Mesenchymal stem cell (in vitro differentiated cells and primary cell): ENCODE data around the gene ZAR1.

ENCODE experiments used
- DNase-seq: peaks from one replicate; pipeline ENCODE4 v3.0.0-alpha.2; 2013
- H2AFZ ChIP-seq: one replicate; pipeline ENCODE4 v1.6.1; 2013; ENCODE audit warnings: low read depth, mild to moderate bottlenecking, control low read depth, inconsistent platforms, low read length, moderate library complexity
- H2AK5ac ChIP-seq: 2 replicates; pipeline ENCODE4 v1.6.1; 2013; ENCODE audit warnings: low read length, moderate library complexity, mild to moderate bottlenecking, inconsistent platforms; ENCODE audit not compliant: severe bottlenecking
- H2BK120ac ChIP-seq: one replicate; pipeline ENCODE4 v1.6.1; 2013; ENCODE audit warnings: low read depth, mild to moderate bottlenecking, inconsistent platforms, low read length, moderate library complexity
- H2BK12ac ChIP-seq, 2 experiments: one replicate each; pipeline ENCODE4 v1.6.1; 2013; ENCODE audit warnings: inconsistent platforms in 2 of 2, low read length in 2 of 2, mild to moderate bottlenecking in 2 of 2, moderate library complexity in 2 of 2, control low read depth in 1 of 2
- H2BK15ac ChIP-seq: one replicate; pipeline ENCODE4 v1.6.1; 2013; ENCODE audit warnings: mild to moderate bottlenecking, low read depth, inconsistent platforms; ENCODE audit not compliant: poor library complexity, severe bottlenecking
- H2BK5ac ChIP-seq: 2 replicates; pipeline ENCODE4 v1.6.1; 2013; ENCODE audit warnings: low read depth, mild to moderate bottlenecking, low read length, control low read depth, inconsistent platforms; ENCODE audit not compliant: poor library complexity, severe bottlenecking
- H3K14ac ChIP-seq, 2 experiments: one replicate each; pipeline ENCODE4 v1.6.1; 2013; ENCODE audit warnings: inconsistent platforms in 2 of 2, low read length in 2 of 2, control low read depth in 1 of 2, mild to moderate bottlenecking in 1 of 2, moderate library complexity in 1 of 2
- H3K18ac ChIP-seq, 2 experiments: one replicate each; pipeline ENCODE4 v1.6.1; 2013; ENCODE audit warnings: inconsistent platforms in 2 of 2, low read length in 2 of 2, control low read depth in 1 of 2, low read depth in 1 of 2, mild to moderate bottlenecking in 1 of 2
- H3K23ac ChIP-seq, 2 experiments: one replicate each; pipeline ENCODE4 v1.6.1; 2013; ENCODE audit warnings: inconsistent platforms in 2 of 2, low read length in 2 of 2, mild to moderate bottlenecking in 2 of 2, moderate library complexity in 2 of 2, control low read depth in 1 of 2
- H3K27ac ChIP-seq: 2 replicates; pipeline ENCODE4 v1.5.1; 2013; ENCODE audit warnings: mild to moderate bottlenecking, moderate library complexity, low read length, control low read depth, inconsistent platforms; ENCODE audit not compliant: poor library complexity, severe bottlenecking
- H3K27me3 ChIP-seq, 2 experiments: 2 replicates each; pipeline versions ENCODE4 v1.6.1 to v1.7.0; 2013; ENCODE audit warnings: low read length in 2 of 2, mild to moderate bottlenecking in 2 of 2, moderate library complexity in 2 of 2, control low read depth in 1 of 2, inconsistent platforms in 1 of 2; ENCODE audit not compliant: control insufficient read depth in 1 of 2, insufficient read depth in 1 of 2
- H3K36me3 ChIP-seq, 2 experiments: 2 replicates each; pipeline versions ENCODE4 v1.6.1 to v1.7.0; 2013; ENCODE audit warnings: low read length in 2 of 2, control low read depth in 1 of 2, inconsistent platforms in 1 of 2, low read depth in 1 of 2, mild to moderate bottlenecking in 1 of 2; ENCODE audit not compliant: insufficient read depth in 2 of 2, control insufficient read depth in 1 of 2
- H3K4ac ChIP-seq, 2 experiments: one replicate each; pipeline ENCODE4 v1.6.1; 2013; ENCODE audit warnings: inconsistent platforms in 2 of 2, low read length in 2 of 2, mild to moderate bottlenecking in 2 of 2, moderate library complexity in 2 of 2, control low read depth in 1 of 2, low read depth in 1 of 2
- H3K4me1 ChIP-seq: 2 replicates; pipeline ENCODE4 v1.6.1; 2013; ENCODE audit warnings: low read depth, low read length, control low read depth; ENCODE audit not compliant: control insufficient read depth, insufficient read depth
- H3K4me2 ChIP-seq: 2 replicates; pipeline ENCODE4 v1.6.1; 2013; ENCODE audit warnings: low read length, mild to moderate bottlenecking, inconsistent platforms; ENCODE audit not compliant: poor library complexity, severe bottlenecking
- H3K4me3 ChIP-seq, 2 experiments: 2 replicates each; pipeline versions ENCODE4 v1.5.1 to v1.7.0; 2013; ENCODE audit warnings: low read length in 2 of 2, mild to moderate bottlenecking in 2 of 2, control low read depth in 1 of 2, low read depth in 1 of 2; ENCODE audit not compliant: insufficient read depth in 1 of 2
- H3K79me1 ChIP-seq: replicated peaks from 2 replicates; pipeline ENCODE4 v1.6.1; 2013; ENCODE audit warnings: mild to moderate bottlenecking, control low read depth, low read length, inconsistent platforms; ENCODE audit not compliant: poor library complexity, severe bottlenecking
- H3K9ac ChIP-seq: 2 replicates; pipeline ENCODE4 v1.7.0; 2013; ENCODE audit warnings: mild to moderate bottlenecking, low read length, moderate library complexity
- H3K9me3 ChIP-seq: 2 replicates; pipeline ENCODE4 v1.7.0; 2013; ENCODE audit warnings: mild to moderate bottlenecking, low read length; ENCODE audit not compliant: control insufficient read depth
- H4K8ac ChIP-seq: one replicate; pipeline ENCODE4 v1.6.1; 2013; ENCODE audit warnings: inconsistent platforms, mild to moderate bottlenecking, low read length, moderate library complexity
- H4K91ac ChIP-seq: one replicate; pipeline ENCODE4 v1.6.1; 2013; ENCODE audit warnings: mild to moderate bottlenecking, low read length, inconsistent platforms
- WGBS: methylation state at CpG from one replicate; pipeline ENCODE4 v1.1.7; 2013; ENCODE audit warnings: mixed read lengths; 5-methylcytosine and 5-hydroxymethylcytosine counted together

Gene ZAR1

GRCh38 chr4:48539597-48539996 lies 49.5 kb downstream of the ZAR1 start:
- Histone ChIP-seq H2AK5ac (no peak overlapping the region), H3K18ac (no peak overlapping the region), H3K27ac (no peak overlapping the region), H3K79me1 (peaks cover 6% of the 10 kb centered on the region), H3K4me2 (no peak overlapping the region), H4K91ac (no peak overlapping the region), H3K14ac (no peak overlapping the region), H3K9ac (no peak overlapping the region), H2BK12ac (no peak overlapping the region), H3K36me3 (peaks cover 10 to 74% of the 10 kb centered on the region in 2 experiments), H4K8ac (no peak overlapping the region), H3K27me3 (no peaks in the 10 kb centered on the region), H3K9me3 (no peaks in the 10 kb centered on the region), H2BK5ac (no peak overlapping the region), H3K4me3 (no peak overlapping the region), H3K4me1 (peaks cover 2% of the 10 kb centered on the region), H2AFZ (no peak overlapping the region), H3K23ac (no peak overlapping the region), H2BK120ac (no peak overlapping the region), H3K4ac (no peak overlapping the region), H2BK15ac (no peak overlapping the region)
- 100% methylated on average over 1 of the region's 3 CpGs for WGBS
- no peak for DNase-seq

- Histone ChIP-seq H3K23ac (no peak overlapping the region), H2AFZ (no peak overlapping the region), H3K79me1 (peaks cover 6% of the 10 kb centered on the region), H2AK5ac (no peak overlapping the region), H3K4me1 (peaks cover 2% of the 10 kb centered on the region), H3K18ac (no peak overlapping the region), H2BK15ac (no peak overlapping the region), H3K9ac (no peak overlapping the region), H3K36me3 (peaks cover 10 to 78% of the 10 kb centered on the region in 2 experiments), H4K8ac (no peak overlapping the region), H2BK5ac (no peak overlapping the region), H3K27me3 (no peaks in the 10 kb centered on the region), H3K4ac (no peak overlapping the region), H3K4me2 (no peak overlapping the region), H2BK12ac (no peak overlapping the region), H3K4me3 (no peak overlapping the region), H3K9me3 (no peaks in the 10 kb centered on the region), H3K14ac (no peak overlapping the region), H3K27ac (no peak overlapping the region), H2BK120ac (no peak overlapping the region), H4K91ac (no peak overlapping the region)
- DNase-seq: no peak
- WGBS: 98% methylated on average over 2 of the region's 2 CpGs
These were observed 52.8 kb downstream of the ZAR1 start for GRCh38 chr4:48542888-48543287.

GRCh38 chr4:48543796-48544195 lies 53.7 kb downstream of the ZAR1 start:
- 74% methylated on average over 3 of the region's 3 CpGs for WGBS
- no peak overlapping the region for H2BK12ac ChIP-seq
- H2AFZ ChIP-seq: no peak overlapping the region
- no peak overlapping the region for H4K8ac ChIP-seq
- no peak overlapping the region for H4K91ac ChIP-seq
- peaks cover 6% of the 10 kb centered on the region for H3K79me1 ChIP-seq
- H3K27ac ChIP-seq: peak overlapping the region; percentile 90
- H2BK15ac ChIP-seq: no peak overlapping the region
- H3K9me3 ChIP-seq: no peaks in the 10 kb centered on the region
- H3K27me3 ChIP-seq: no peaks in the 10 kb centered on the region
- H3K18ac ChIP-seq: no peak overlapping the region
- no peak overlapping the region for H2BK120ac ChIP-seq
- no peak for DNase-seq
- no peak overlapping the region for H3K4ac ChIP-seq
- H3K4me3 ChIP-seq: no peak overlapping the region
- H3K9ac ChIP-seq: no peak overlapping the region
- no peak overlapping the region for H3K4me2 ChIP-seq
- peaks cover 2% of the 10 kb centered on the region for H3K4me1 ChIP-seq
- no peak overlapping the region for H3K14ac ChIP-seq
- H2BK5ac ChIP-seq: no peak overlapping the region
- H3K23ac ChIP-seq: no peak overlapping the region
- H2AK5ac ChIP-seq: no peak overlapping the region
- peaks cover 10 to 87% of the 10 kb centered on the region in 2 experiments for H3K36me3 ChIP-seq
